K562 (cell line): ENCODE measurements around the gene ALDH16A1. TPM values are rescaled to one million over a fixed set of nuclear protein-coding genes. Genes with fewer than 3 reads are reported as not detected.

ENCODE experiments used
- CBX2 ChIP-seq: fragments of 200-600 bp; sonication (generic); IDR thresholded peaks from one replicate; pipeline ENCODE4 v1.6.1; 2012; ENCODE audit warnings: mild to moderate bottlenecking, low read length, inconsistent platforms; ENCODE audit not compliant: insufficient read depth, poor library complexity, severe bottlenecking
- HNRNPUL1 ChIP-seq: fragments of 200-400 bp; formaldehyde crosslinking; IDR thresholded peaks from 2 replicates; pipeline ENCODE4 v1.6.1; 2017; ENCODE audit warnings: low read length
- MAFF ChIP-seq: IDR thresholded peaks from 2 replicates; pipeline ENCODE4 v1.6.1; 2012; ENCODE audit warnings: low read length, improper control_type of control experiment
- MCM2 ChIP-seq: fragments of 450-650 bp; IDR thresholded peaks from 2 replicates; pipeline ENCODE4 v1.6.1; 2017; ENCODE audit warnings: low read depth, mild to moderate bottlenecking
- MCM3 ChIP-seq: fragments of 450-650 bp; IDR thresholded peaks from 2 replicates; pipeline ENCODE4 v1.6.1; 2016
- MCM7 ChIP-seq, 2 experiments: fragments of 450-650 bp; IDR thresholded peaks; 2 replicates each; pipeline ENCODE4 v1.6.1; 2016 to 2018
- NR3C1 ChIP-seq: sonication (generic); formaldehyde crosslinking; IDR thresholded peaks from 2 replicates; pipeline ENCODE4 v1.8.1; 2022; ENCODE audit warnings: missing genetic modification reagents
- POLR2A ChIP-seq: fragments of 450-650 bp; conservative IDR thresholded peaks from 2 replicates; pipeline ENCODE4 v1.6.1; 2016
- SREBF1 ChIP-seq: fragments of 150-350 bp; IDR thresholded peaks from 2 replicates; pipeline ENCODE4 v1.6.1; 2014; ENCODE audit warnings: antibody characterized with exemption, low read depth, low read length, borderline replicate concordance
- SRSF9 ChIP-seq: fragments of 200-400 bp; formaldehyde crosslinking; IDR thresholded peaks from 2 replicates; pipeline ENCODE4 v1.6.1; 2017; ENCODE audit warnings: low read depth, low read length, borderline replicate concordance
- TBP ChIP-seq: optimal IDR thresholded peaks from 2 replicates; pipeline ENCODE3; 2011; ENCODE audit warnings: low read depth, low read length, improper control_type of control experiment
- TEAD4 ChIP-seq, 2 experiments: sonication (generic) in 1 of 2; formaldehyde crosslinking in 1 of 2; IDR thresholded peaks; 2 replicates each; pipeline versions ENCODE4 v1.6.1 to v1.8.0; 2012 to 2022; ENCODE audit warnings: borderline replicate concordance in 1 of 2, inconsistent platforms in 1 of 2, low read length in 1 of 2, mild to moderate bottlenecking in 1 of 2, missing genetic modification reagents in 1 of 2
- ZBTB1 ChIP-seq: sonication (generic); formaldehyde crosslinking; IDR thresholded peaks from 2 replicates; pipeline ENCODE4 v1.8.1; 2023; ENCODE audit warnings: missing genetic modification reagents, low read depth, mild to moderate bottlenecking, borderline replicate concordance
- ZEB2 ChIP-seq: fragments of 450-650 bp; IDR thresholded peaks from 2 replicates; pipeline ENCODE4 v1.6.1; 2016
- ZNF175 ChIP-seq: fragments of 200-800 bp; sonication (Bioruptor generic); IDR thresholded peaks from 2 replicates; pipeline ENCODE4 v1.6.1; 2016; ENCODE audit warnings: low read depth, mild to moderate bottlenecking, missing genetic modification characterization, missing compliant biosample characterization
- ZNF282 ChIP-seq: sonication (generic); formaldehyde crosslinking; IDR thresholded peaks from 2 replicates; pipeline ENCODE4 v1.8.1; 2023; ENCODE audit warnings: missing genetic modification reagents
- ZNF318 ChIP-seq, 2 experiments: fragments of 450-650 bp; IDR thresholded peaks; 2 replicates each; pipeline ENCODE4 v1.6.1; 2016; ENCODE audit warnings: mild to moderate bottlenecking in 2 of 2, borderline replicate concordance in 1 of 2, low read depth in 1 of 2, moderate library complexity in 1 of 2
- ZNF511 ChIP-seq: sonication (generic); formaldehyde crosslinking; IDR thresholded peaks from 2 replicates; pipeline ENCODE4 v1.8.0; 2022; ENCODE audit warnings: mild to moderate bottlenecking, missing genetic modification reagents
- ZNF644 ChIP-seq: fragments of 200-800 bp; sonication (Bioruptor generic); IDR thresholded peaks from 2 replicates; pipeline ENCODE4 v1.6.1; 2016; ENCODE audit warnings: low read depth, missing genetic modification characterization, missing compliant biosample characterization
- polyA plus RNA-seq, 8 experiments: library from polyadenylated mRNA; depleted of rRNA in 4 of 8; stranded (reverse) in 5 of 8; unstranded in 3 of 8; fragments of >200 nt; fragmentation: Nextera tagmentation in 2 of 8; fragmentation: Illumina TruSeq in 1 of 8; extraction: Ambion mirVana in 2 of 8; extraction: Trizol in 1 of 8; gene quantifications; 2 replicates each; pipeline versions ENCODE4 v1.2.1 to v1.2.3, GENCODE V29; 2011 to 2014; ENCODE audit warnings: inconsistent platforms in 1 of 8, missing spikeins in 1 of 8
- total RNA-seq, 7 experiments: library from RNA; depleted of rRNA in 6 of 7; stranded (reverse); fragments of >200 nt in 6 of 7; fragmentation: Illumina TruSeq in 2 of 7; extraction: Trizol in 2 of 7; gene quantifications; 2 replicates each; pipeline versions ENCODE4 v1.2.1 to v1.2.3, GENCODE V29; 2011 to 2021; ENCODE audit warnings: low replicate concordance in 1 of 7
- TF ChIP-seq, protein P1 (sequence below): sonication (generic); formaldehyde crosslinking; IDR thresholded peaks from 2 replicates; pipeline ENCODE4 v1.9.0; 2022; ENCODE audit warnings: mild to moderate bottlenecking, missing genetic modification reagents

ALDH16A1 gene
- total and polyA plus RNA-seq, 9 of the 15 experiments (the other 6 are each of a cell fraction or from before 2014, with no cell fraction given), result 2.2 to 52.2 (median 7.6) TPM

GRCh38 chr19:49453013-49453756, at the start of gene ALDH16A1 (continued):
- TF ChIP-seq ZNF318 (IDR thresholded peaks at IDR 0.05; ENCODE audit: borderline replicate concordance in 1 of 2, low read depth in 1 of 2) (no peak), POLR2A (peak; percentile 99), MCM3 (no peak), ZBTB1 (CRISPR knock-in tag) (no peak), MCM7 (IDR thresholded peaks at IDR 0.05) (no peak), MAFF (no peak), ZNF511 (peak; percentile 75; the same call in 1 of the 2 replicates), TBP (peak; percentile 96), ZNF644 (tag) (no peak), TEAD4 (IDR thresholded peaks at IDR 0.05; ENCODE audit: low read length) (peak; percentile 9; the same call in 1 of the 2 replicates), TEAD4 (CRISPR knock-in tag; IDR thresholded peaks at IDR 0.05; ENCODE audit: borderline replicate concordance) (no peak), CBX2 (no peak), MCM2 (no peak), ZNF282 (CRISPR knock-in tag) (no peak), SREBF1 (no peak; the same call in 1 of the 2 replicates), ZNF175 (CRISPR knock-in tag) (no peak), SRSF9 (no peak), HNRNPUL1 (no peak), NR3C1 (CRISPR knock-in tag) (no peak), ZEB2 (0 out of 2 replicates have a peak, but pooled peaks have one; percentile 39)
- TF ChIP-seq, protein P1, sequence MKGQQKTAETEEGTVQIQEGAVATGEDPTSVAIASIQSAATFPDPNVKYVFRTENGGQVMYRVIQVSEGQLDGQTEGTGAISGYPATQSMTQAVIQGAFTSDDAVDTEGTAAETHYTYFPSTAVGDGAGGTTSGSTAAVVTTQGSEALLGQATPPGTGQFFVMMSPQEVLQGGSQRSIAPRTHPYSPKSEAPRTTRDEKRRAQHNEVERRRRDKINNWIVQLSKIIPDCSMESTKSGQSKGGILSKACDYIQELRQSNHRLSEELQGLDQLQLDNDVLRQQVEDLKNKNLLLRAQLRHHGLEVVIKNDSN (CRISPR knock-in tag), result peak; percentile 97
